Ovary (tissue), 3 donors: ENCODE measurements around the gene TYMP.

ENCODE experiments used
- POLR2A ChIP-seq: fragments of 450-650 bp; IDR thresholded peaks from one replicate; pipeline ENCODE4 v1.6.1; 2017; ENCODE audit warnings: antibody characterized with exemption, mild to moderate bottlenecking, moderate library complexity
- TF ChIP-seq, protein P1 (sequence below), 3 donors: fragments of 450-650 bp in 2 of 3; fragments of 200-600 bp in 1 of 3; IDR thresholded peaks; one replicate each; pipeline versions ENCODE4 v1.5.1 to v1.8.0; 2016 to 2022; ENCODE audit warnings: antibody characterized with exemption in 3 of 3, mild to moderate bottlenecking in 1 of 3
- donor health status: DM: no; HTN: no; CAD: no.

DNA sequence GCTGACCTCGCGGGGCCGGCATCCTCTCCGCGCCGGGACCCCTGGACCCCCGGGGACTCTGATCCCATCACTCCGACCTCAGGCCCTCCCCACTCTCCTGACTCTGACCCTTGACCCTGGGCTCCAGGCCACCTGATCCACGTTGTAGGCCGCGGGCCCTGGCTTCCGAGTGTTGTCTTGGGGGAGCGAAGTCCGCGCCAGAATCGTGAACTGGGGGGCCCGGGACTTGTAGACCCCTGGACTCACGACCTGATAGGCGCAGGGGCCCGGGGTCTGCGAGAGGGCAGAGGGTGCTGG lies 716 bp upstream of the TYMP start:
- TF ChIP-seq, protein P1, sequence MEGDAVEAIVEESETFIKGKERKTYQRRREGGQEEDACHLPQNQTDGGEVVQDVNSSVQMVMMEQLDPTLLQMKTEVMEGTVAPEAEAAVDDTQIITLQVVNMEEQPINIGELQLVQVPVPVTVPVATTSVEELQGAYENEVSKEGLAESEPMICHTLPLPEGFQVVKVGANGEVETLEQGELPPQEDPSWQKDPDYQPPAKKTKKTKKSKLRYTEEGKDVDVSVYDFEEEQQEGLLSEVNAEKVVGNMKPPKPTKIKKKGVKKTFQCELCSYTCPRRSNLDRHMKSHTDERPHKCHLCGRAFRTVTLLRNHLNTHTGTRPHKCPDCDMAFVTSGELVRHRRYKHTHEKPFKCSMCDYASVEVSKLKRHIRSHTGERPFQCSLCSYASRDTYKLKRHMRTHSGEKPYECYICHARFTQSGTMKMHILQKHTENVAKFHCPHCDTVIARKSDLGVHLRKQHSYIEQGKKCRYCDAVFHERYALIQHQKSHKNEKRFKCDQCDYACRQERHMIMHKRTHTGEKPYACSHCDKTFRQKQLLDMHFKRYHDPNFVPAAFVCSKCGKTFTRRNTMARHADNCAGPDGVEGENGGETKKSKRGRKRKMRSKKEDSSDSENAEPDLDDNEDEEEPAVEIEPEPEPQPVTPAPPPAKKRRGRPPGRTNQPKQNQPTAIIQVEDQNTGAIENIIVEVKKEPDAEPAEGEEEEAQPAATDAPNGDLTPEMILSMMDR (IDR thresholded peaks at IDR 0.05): no peak
- TF ChIP-seq POLR2A: no peak
